ENCODE data around the gene KIRREL1. TPM values are rescaled to one million over a fixed set of nuclear protein-coding genes. Genes with fewer than 3 reads are reported as not detected.
A peak's percentile ranks its signal among the peaks of the same experiment; 100 is the strongest.

The KIRREL1 gene
- total RNA-seq, 1 donor from 2014 or later, result 66.8 TPM

- Mint-ChIP-seq H3K27ac (ENCODE audit: unreplicated experiment) (no peak overlapping the region), H3K36me3 (ENCODE audit: low read depth, unreplicated experiment) (peaks cover 11% of the 10 kb centered on the region), H3K4me3 (ENCODE audit: unreplicated experiment) (no peak overlapping the region), H3K9me3 (ENCODE audit: unreplicated experiment) (peaks cover 6% of the 10 kb centered on the region), H3K27me3 (ENCODE audit: unreplicated experiment) (peaks cover 2% of the 10 kb centered on the region), H3K4me1 (ENCODE audit: unreplicated experiment) (peaks cover 7% of the 10 kb centered on the region)
- TF ChIP-seq, protein P1, sequence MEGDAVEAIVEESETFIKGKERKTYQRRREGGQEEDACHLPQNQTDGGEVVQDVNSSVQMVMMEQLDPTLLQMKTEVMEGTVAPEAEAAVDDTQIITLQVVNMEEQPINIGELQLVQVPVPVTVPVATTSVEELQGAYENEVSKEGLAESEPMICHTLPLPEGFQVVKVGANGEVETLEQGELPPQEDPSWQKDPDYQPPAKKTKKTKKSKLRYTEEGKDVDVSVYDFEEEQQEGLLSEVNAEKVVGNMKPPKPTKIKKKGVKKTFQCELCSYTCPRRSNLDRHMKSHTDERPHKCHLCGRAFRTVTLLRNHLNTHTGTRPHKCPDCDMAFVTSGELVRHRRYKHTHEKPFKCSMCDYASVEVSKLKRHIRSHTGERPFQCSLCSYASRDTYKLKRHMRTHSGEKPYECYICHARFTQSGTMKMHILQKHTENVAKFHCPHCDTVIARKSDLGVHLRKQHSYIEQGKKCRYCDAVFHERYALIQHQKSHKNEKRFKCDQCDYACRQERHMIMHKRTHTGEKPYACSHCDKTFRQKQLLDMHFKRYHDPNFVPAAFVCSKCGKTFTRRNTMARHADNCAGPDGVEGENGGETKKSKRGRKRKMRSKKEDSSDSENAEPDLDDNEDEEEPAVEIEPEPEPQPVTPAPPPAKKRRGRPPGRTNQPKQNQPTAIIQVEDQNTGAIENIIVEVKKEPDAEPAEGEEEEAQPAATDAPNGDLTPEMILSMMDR (IDR thresholded peaks at IDR 0.05; ENCODE audit: unreplicated experiment), result peak; percentile 74
- peak; percentile 72 for DNase-seq (ENCODE audit: low spot score)
Measured at GRCh38 chr1:157969697-157970485, 23.6 kb upstream of the KIRREL1 start.

DNA sequence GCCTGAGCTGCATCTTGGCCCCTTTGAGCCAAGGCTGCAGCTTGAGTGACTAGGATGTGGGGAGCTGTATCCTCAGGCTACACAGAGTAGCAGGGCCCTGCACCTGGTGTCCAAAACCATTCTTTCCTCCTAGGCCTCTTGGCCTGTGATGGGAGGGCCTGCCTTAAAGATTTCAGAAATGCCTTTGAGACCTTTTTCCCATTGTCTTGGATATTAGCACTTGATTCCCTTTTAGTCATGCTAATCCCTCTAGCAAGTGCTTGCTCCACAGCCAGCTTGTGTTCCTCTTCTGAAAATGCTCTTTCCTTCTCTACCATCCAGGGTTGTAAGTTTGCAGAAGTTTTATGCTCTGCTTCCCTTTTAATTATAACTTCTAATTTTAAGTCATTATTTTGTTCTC is 21.7 kb upstream of the KIRREL1 start:
- Mint-ChIP-seq H3K27me3 (ENCODE audit: unreplicated experiment) (peaks cover 2% of the 10 kb centered on the region), H3K36me3 (ENCODE audit: low read depth, unreplicated experiment) (peaks cover 11% of the 10 kb centered on the region), H3K4me1 (ENCODE audit: unreplicated experiment) (peaks cover 7% of the 10 kb centered on the region), H3K4me3 (ENCODE audit: unreplicated experiment) (no peak overlapping the region), H3K27ac (ENCODE audit: unreplicated experiment) (no peak overlapping the region), H3K9me3 (ENCODE audit: unreplicated experiment) (peaks cover 6% of the 10 kb centered on the region)
- TF ChIP-seq, protein P1 (IDR thresholded peaks at IDR 0.05; ENCODE audit: unreplicated experiment), result no peak
- DNase-seq (ENCODE audit: low spot score), result no peak

- Mint-ChIP-seq H3K36me3 (ENCODE audit: low read depth, unreplicated experiment) (peaks cover 11% of the 10 kb centered on the region), H3K27me3 (ENCODE audit: unreplicated experiment) (peaks cover 2% of the 10 kb centered on the region), H3K27ac (ENCODE audit: unreplicated experiment) (no peak overlapping the region), H3K4me3 (ENCODE audit: unreplicated experiment) (no peak overlapping the region), H3K4me1 (ENCODE audit: unreplicated experiment) (peaks cover 7% of the 10 kb centered on the region), H3K9me3 (ENCODE audit: unreplicated experiment) (peaks cover 6% of the 10 kb centered on the region)
- TF ChIP-seq, protein P1 (IDR thresholded peaks at IDR 0.05; ENCODE audit: unreplicated experiment), result no peak
- DNase-seq (ENCODE audit: low spot score), result no peak
Measured at GRCh38 chr1:157975228-157975950, 18.1 kb upstream of the KIRREL1 start.

DNA sequence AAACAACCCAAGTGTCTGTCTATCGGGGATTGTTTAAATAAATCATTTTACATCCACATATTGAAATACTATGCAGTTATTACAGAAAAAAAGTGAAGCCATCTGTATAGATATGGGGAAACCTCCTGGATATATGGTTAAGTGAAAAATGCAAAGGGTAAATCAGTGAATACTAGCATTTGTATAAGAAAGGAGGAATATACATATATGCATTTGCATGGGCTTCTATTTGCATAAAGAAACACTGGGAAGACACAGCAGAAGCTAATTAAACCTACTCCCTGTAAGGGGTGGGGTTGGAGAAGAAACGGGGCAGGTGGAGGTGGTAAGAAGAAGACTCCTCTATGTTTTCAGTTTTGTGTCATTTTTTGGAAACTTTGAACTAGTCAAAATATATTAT is 16.6 kb upstream of the KIRREL1 start:
- no peak overlapping the region for H3K27ac Mint-ChIP-seq (ENCODE audit: unreplicated experiment)
- H3K36me3 Mint-ChIP-seq (ENCODE audit: low read depth, unreplicated experiment), result peaks cover 11% of the 10 kb centered on the region
- DNase-seq (ENCODE audit: low spot score), result no peak
- H3K4me3 Mint-ChIP-seq (ENCODE audit: unreplicated experiment), result no peak overlapping the region
- TF ChIP-seq, protein P1 (IDR thresholded peaks at IDR 0.05; ENCODE audit: unreplicated experiment), result no peak
- peaks cover 4% of the 10 kb centered on the region for H3K27me3 Mint-ChIP-seq (ENCODE audit: unreplicated experiment)
- H3K9me3 Mint-ChIP-seq (ENCODE audit: unreplicated experiment), result peaks cover 6% of the 10 kb centered on the region
- peaks cover 7% of the 10 kb centered on the region for H3K4me1 Mint-ChIP-seq (ENCODE audit: unreplicated experiment)
